Kidney epithelial cell (primary cell): Measurements from ENCODE around the gene PRCD. TPM values are rescaled to one million over a fixed set of nuclear protein-coding genes. Genes with fewer than 3 reads are reported as not detected.

Source experiments
- DNase-seq: peaks from one replicate; pipeline ENCODE4 v3.0.0-alpha.2; 2010; ENCODE audit warnings: low read depth
- H3K27me3 ChIP-seq: 2 replicates; pipeline ENCODE4 v1.6.0; 2011; ENCODE audit warnings: low read length; ENCODE audit not compliant: control insufficient read depth, insufficient read depth
- H3K36me3 ChIP-seq: 2 replicates; pipeline ENCODE4 v1.5.1; 2011; ENCODE audit warnings: low read length; ENCODE audit not compliant: control insufficient read depth, insufficient read depth
- H3K4me3 ChIP-seq: 2 replicates; pipeline ENCODE4 v1.5.1; 2011; ENCODE audit warnings: low read depth, mild to moderate bottlenecking, control low read depth, low read length
- CTCF ChIP-seq: IDR thresholded peaks from 2 replicates; pipeline ENCODE4 v1.5.1; 2011; ENCODE audit warnings: mild to moderate bottlenecking, moderate library complexity, low read length, control low read depth, inconsistent platforms; ENCODE audit not compliant: insufficient read depth, poor library complexity, severe bottlenecking
- total RNA-seq: library from RNA; depleted of rRNA; stranded (reverse); fragments of >200 nt; gene quantifications from 2 replicates; pipeline ENCODE4 v1.2.3, GENCODE V29; 2015

Gene PRCD
- total RNA-seq, 1 donor from 2014 or later: not detected

- Histone ChIP-seq H3K27me3 (no peaks in the 10 kb centered on the region), H3K4me3 (no peak overlapping the region), H3K36me3 (no peaks in the 10 kb centered on the region)
- no peak for DNase-seq
- TF ChIP-seq CTCF: no peak
Measured at GRCh38 chr17:76498876-76499251, 41.0 kb upstream of the PRCD start.

GRCh38 chr17:76499267-76499667 lies 40.6 kb upstream of the PRCD start:
- Histone ChIP-seq H3K36me3 (no peaks in the 10 kb centered on the region), H3K27me3 (no peaks in the 10 kb centered on the region), H3K4me3 (no peak overlapping the region)
- DNase-seq: no peak
- no peak for TF ChIP-seq CTCF

GRCh38 chr17:76500074-76500746 lies 39.6 kb upstream of the PRCD start:
- Histone ChIP-seq H3K27me3 (no peaks in the 10 kb centered on the region), H3K4me3 (peak overlapping the region; percentile 86), H3K36me3 (no peaks in the 10 kb centered on the region)
- no peak for DNase-seq
- TF ChIP-seq CTCF: no peak

- no peak for DNase-seq
- Histone ChIP-seq H3K4me3 (peak overlapping the region; percentile 86), H3K36me3 (no peaks in the 10 kb centered on the region), H3K27me3 (no peaks in the 10 kb centered on the region)
- no peak for TF ChIP-seq CTCF
Measured at GRCh38 chr17:76500747-76501017, 39.2 kb upstream of the PRCD start.

- no peak for TF ChIP-seq CTCF
- no peaks in the 10 kb centered on the region for H3K36me3 ChIP-seq
- H3K4me3 ChIP-seq: peak within 1 kb of the TSS; percentile 86
- H3K27me3 ChIP-seq: no peaks in the 10 kb centered on the region
- no peak for DNase-seq
Measured at GRCh38 chr17:76501018-76501826, 38.6 kb upstream of the PRCD start, which contains the start of gene RHBDF2. Gene RHBDF2, minus strand, starts transcription at chr17:76501423. Its CDS starts 19,899 bp downstream, at chr17:76481524.
